Activated naive CD8-positive, alpha-beta T cell treated with anti-CD3 and anti-CD28 coated beads, Interleukin-2, amount 10 ng/mL, durations not matched to agents 7 days and 5 days (primary cell): ENCODE data around the gene SERPINA5. TPM values are rescaled to one million over a fixed set of nuclear protein-coding genes. Genes with fewer than 3 reads are reported as not detected.

Source experiments
- ATAC-seq: fragments of 150-1000 bp; cut with Tn5 transposase; one replicate; pipeline ENCODE4 v1.10.0; 2021; ENCODE audit warnings: low read depth, moderate library complexity
- POLR2A ChIA-PET: fragments of 350-600 bp; sonication (Branson Sonifier 250); formaldehyde crosslinking; loops from one replicate; lab custom pipeline; 2021; ENCODE audit warnings: antibody characterized with exemption; lab: Charles Lee
- DNase-seq: peaks from one replicate; pipeline ENCODE4 v3.0.0; 2021
- H3K27ac Mint-ChIP-seq: one replicate; pipeline ENCODE4 v1.8.0; 2022; ENCODE audit warnings: mild to moderate bottlenecking, mixed read lengths
- H3K27me3 Mint-ChIP-seq: one replicate; pipeline ENCODE4 v1.8.0; 2022; ENCODE audit warnings: mild to moderate bottlenecking, moderate library complexity, mixed read lengths
- H3K36me3 Mint-ChIP-seq: one replicate; pipeline ENCODE4 v1.8.0; 2021; ENCODE audit warnings: mild to moderate bottlenecking, mixed read lengths
- H3K4me1 Mint-ChIP-seq: one replicate; pipeline ENCODE4 v1.8.0; 2021; ENCODE audit warnings: mixed read lengths
- H3K4me3 Mint-ChIP-seq: one replicate; pipeline ENCODE4 v1.8.0; 2022; ENCODE audit warnings: mild to moderate bottlenecking, moderate library complexity, mixed read lengths
- H3K9me3 Mint-ChIP-seq: one replicate; pipeline ENCODE4 v1.8.0; 2021; ENCODE audit warnings: mixed read lengths
- total RNA-seq, 2 experiments: library from RNA; stranded (reverse); gene quantifications; one replicate each; pipeline ENCODE4 v1.2.3, GENCODE V29; 2021

The SERPINA5 gene, protein sequence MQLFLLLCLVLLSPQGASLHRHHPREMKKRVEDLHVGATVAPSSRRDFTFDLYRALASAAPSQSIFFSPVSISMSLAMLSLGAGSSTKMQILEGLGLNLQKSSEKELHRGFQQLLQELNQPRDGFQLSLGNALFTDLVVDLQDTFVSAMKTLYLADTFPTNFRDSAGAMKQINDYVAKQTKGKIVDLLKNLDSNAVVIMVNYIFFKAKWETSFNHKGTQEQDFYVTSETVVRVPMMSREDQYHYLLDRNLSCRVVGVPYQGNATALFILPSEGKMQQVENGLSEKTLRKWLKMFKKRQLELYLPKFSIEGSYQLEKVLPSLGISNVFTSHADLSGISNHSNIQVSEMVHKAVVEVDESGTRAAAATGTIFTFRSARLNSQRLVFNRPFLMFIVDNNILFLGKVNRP
- not detected for total RNA-seq

DNA sequence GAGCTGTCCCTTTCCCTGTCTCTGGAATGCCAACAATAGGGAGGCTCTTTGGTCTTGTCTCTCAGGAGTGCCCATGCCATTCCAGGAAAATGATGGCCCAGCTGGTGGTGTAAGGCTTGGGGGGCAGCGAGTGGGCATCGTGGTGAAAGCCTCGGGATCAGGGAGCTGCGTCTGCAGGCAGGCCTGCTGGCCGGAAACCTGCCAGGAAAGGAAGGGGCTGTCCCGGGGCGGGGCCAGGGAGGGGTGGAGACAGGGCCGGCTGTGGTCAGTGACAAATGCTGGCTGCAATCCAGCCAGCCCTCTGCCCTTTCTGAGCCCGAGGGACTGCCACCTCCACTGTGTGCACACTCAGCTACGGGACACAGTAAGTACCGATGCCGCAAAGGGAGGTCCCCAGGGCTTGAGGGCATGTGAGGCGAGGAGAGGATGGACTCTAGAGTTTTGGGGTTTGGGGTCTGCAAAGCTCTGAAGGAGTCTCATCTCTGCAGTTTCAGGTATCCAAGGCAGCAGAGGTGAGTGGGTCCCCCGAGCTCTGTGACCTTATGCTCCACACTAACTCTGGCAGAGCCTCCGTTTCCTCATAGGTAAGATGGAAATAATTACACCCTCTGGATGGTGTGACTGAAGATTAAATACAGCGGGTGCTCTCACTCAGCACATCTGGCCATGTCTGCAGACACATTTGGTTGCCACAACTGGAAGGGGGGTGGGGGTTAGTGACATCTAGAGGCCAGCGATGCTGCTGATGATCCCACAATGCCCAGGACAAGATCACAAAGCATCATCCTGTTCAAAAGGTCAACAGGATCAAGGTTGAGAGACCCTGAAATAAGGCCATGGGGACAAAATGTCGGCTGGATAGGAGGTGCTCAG lies at the start of gene SERPINA5:
Gene SERPINA5 (plus strand): TSS at position 300 of the 873 bp plus-strand sequence. CDS start 5,937 bp downstream, outside the sequence.
- no peaks in the 10 kb centered on the region for H3K9me3 Mint-ChIP-seq
- DNase-seq (no peak), ATAC-seq (no peak)
- POLR2A ChIA-PET: no interaction called here
- no peak within 1 kb of the TSS for H3K4me3 Mint-ChIP-seq
- no peak within 1 kb of the TSS for H3K27ac Mint-ChIP-seq
- H3K36me3 Mint-ChIP-seq: no peaks in the 10 kb centered on the region
- H3K4me1 Mint-ChIP-seq: no peaks in the 10 kb centered on the region
- H3K27me3 Mint-ChIP-seq: no peaks in the 10 kb centered on the region

- H3K4me1 Mint-ChIP-seq: no peaks in the 10 kb centered on the region
- H3K27me3 Mint-ChIP-seq: no peaks in the 10 kb centered on the region
- POLR2A ChIA-PET: no interaction called here
- DNase-seq (no peak), ATAC-seq (no peak)
- no peak overlapping the region for H3K27ac Mint-ChIP-seq
- H3K9me3 Mint-ChIP-seq: peaks cover 1% of the 10 kb centered on the region
- H3K36me3 Mint-ChIP-seq: no peaks in the 10 kb centered on the region
- no peak overlapping the region for H3K4me3 Mint-ChIP-seq
Observed at GRCh38 chr14:94532447-94532846, 48.8 kb upstream of the SERPINA5 start.

DNA sequence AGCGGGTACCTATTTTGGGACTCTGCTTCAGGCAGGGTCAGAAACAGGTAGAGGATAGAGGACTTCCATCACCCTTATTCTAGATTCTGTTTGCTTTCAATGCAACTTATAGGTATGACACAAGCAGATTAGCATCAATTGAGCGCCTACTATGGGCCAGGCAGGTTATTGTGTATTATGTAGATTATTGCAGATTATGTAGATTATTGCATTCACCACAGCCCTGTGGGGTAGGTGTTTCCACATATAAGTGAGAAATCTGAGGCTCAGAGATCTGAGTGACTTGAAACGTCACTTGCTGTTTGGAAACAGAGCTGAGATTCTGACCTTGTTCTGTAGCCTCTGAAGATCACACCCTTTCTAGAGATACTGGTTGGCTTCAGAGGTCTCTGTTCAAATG lies 45.7 kb upstream of the SERPINA5 start:
- no peak for DNase-seq
- Mint-ChIP-seq H3K27ac (no peak overlapping the region), H3K36me3 (no peaks in the 10 kb centered on the region), H3K27me3 (no peaks in the 10 kb centered on the region), H3K9me3 (peaks cover 1% of the 10 kb centered on the region), H3K4me3 (no peak overlapping the region), H3K4me1 (no peaks in the 10 kb centered on the region)
- POLR2A ChIA-PET: no interaction called here
- ATAC-seq: no peak

GRCh38 chr14:94536836-94537235 lies 44.4 kb upstream of the SERPINA5 start:
- H3K27me3 Mint-ChIP-seq: no peaks in the 10 kb centered on the region
- H3K4me1 Mint-ChIP-seq: no peaks in the 10 kb centered on the region
- peaks cover 1% of the 10 kb centered on the region for H3K9me3 Mint-ChIP-seq
- no peak for ATAC-seq
- DNase-seq: no peak
- H3K36me3 Mint-ChIP-seq: no peaks in the 10 kb centered on the region
- POLR2A ChIA-PET: no interaction called here
- no peak overlapping the region for H3K27ac Mint-ChIP-seq
- no peak overlapping the region for H3K4me3 Mint-ChIP-seq

DNA sequence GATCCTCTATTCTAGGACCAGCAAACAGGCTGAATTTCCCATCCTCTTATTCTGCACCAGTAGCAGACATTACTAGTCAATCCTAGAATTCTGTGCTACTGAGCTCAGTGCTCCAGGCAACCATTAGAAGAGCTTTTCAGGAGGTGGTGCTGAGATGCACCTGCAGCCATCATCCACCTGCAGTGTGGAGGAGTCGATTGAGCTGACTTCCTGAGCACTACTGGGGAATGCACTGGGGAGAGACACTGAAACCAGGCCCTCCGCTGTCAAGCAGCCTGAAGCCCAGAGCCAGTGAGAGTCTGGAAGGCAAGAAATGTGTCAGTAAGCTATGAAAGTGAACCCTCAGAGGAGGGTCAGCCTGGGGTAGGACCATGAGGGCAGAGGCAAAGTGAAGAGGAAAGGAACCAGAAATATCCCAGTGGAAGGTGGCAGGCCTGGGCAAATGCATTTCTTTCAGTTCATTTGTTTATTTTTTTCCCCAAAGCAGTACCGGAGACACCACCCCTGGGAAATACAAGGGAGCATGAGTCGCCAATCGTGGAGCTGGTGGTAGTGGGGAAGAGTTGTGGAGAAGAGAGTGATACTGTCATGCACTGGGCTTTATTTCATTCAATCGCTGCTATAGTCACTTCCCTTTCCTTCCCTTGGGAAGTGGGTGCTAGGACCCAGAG lies 43.0 kb upstream of the SERPINA5 start:
- Mint-ChIP-seq H3K36me3 (no peaks in the 10 kb centered on the region), H3K4me1 (no peaks in the 10 kb centered on the region), H3K27me3 (no peaks in the 10 kb centered on the region), H3K9me3 (peaks cover 1% of the 10 kb centered on the region), H3K27ac (no peak overlapping the region), H3K4me3 (no peak overlapping the region)
- ATAC-seq (no peak), DNase-seq (no peak)
- POLR2A ChIA-PET: no interaction called here

- no peak overlapping the region for H3K4me3 Mint-ChIP-seq
- no peaks in the 10 kb centered on the region for H3K9me3 Mint-ChIP-seq
- no peak for ATAC-seq
- no peak for DNase-seq
- H3K36me3 Mint-ChIP-seq: no peaks in the 10 kb centered on the region
- POLR2A ChIA-PET: no interaction called here
- H3K27me3 Mint-ChIP-seq: no peaks in the 10 kb centered on the region
- H3K4me1 Mint-ChIP-seq: no peaks in the 10 kb centered on the region
- H3K27ac Mint-ChIP-seq: no peak overlapping the region
Observed at GRCh38 chr14:94539181-94539580, 42.0 kb upstream of the SERPINA5 start.

DNA sequence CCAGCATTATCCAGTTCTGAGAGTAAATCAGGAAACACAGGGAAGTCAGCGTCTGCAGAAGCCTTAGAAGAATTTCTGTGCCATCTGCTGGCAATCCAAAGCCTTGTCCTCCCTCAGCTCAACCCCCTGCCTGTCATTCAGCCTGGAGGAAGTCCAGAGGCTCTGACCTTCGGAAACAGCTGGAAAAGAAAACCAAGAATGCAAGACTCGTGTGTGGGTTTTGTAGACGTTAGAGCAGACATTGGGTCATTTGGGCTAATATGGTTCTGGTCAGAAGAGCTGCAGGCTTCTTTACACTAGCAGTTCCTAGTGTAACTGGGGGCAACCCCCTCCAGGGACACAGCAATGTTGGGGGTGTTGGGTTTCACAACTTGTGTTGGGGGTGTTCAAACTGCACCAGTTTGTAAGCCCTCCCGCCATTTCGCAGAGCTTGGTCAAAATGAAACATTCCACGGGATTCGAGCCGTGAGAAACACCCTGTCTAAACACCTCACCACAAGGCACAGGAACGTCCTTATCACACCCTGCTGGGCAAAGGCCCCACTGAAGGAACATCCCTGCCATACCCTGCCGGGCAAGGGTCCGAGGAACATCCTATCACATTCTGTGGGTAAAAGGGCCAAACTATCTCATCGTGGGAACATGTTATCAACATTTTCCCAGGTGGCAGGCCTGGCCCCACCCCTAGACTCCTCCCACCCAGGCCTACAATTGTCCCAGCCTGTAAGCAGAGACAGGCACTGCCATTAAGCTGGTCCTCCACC lies 41.0 kb upstream of the SERPINA5 start:
- Mint-ChIP-seq H3K4me3 (no peak overlapping the region), H3K27me3 (no peaks in the 10 kb centered on the region)
- POLR2A ChIA-PET: no interaction called here

DNA sequence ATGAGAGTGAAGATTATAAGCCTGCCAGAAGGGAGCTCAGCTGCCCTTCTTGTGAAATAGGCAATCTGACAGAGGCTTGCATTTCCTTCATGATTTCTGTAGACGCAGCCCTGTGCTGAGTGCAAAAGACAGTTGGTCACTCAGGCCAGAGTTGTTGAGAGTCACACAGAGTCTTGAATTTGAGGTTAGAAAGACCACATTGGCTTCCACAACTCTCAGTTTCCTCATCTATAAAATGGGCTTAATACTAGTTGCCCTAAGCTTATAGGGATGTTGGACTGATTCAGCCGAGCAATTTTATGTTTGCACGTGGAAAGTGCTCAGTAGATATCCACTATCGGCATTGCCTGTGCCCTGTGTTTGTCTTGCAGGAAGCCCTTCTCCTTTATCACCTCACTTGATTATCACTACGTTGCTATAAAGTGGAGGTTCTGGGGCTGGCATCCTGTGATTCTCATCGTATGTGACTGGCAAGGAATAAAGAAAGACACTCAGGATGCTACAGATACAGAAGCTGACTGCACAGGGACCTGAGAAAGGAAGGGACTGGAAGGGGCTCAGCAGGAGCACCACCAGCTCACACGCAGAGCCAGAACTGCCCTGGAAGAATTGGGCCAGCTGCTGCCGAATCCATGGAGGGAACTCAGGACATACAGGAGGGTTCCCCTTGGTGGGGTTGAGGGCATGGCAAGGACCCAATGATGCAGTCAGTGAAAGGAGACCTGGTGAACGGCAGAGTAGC lies 39.8 kb upstream of the SERPINA5 start:
- ATAC-seq (no peak), DNase-seq (no peak)
- H3K36me3 Mint-ChIP-seq: no peaks in the 10 kb centered on the region
- H3K27ac Mint-ChIP-seq: no peak overlapping the region
- H3K4me3 Mint-ChIP-seq: no peak overlapping the region
- no peaks in the 10 kb centered on the region for H3K27me3 Mint-ChIP-seq
- no peaks in the 10 kb centered on the region for H3K9me3 Mint-ChIP-seq
- POLR2A ChIA-PET: no interaction called here
- H3K4me1 Mint-ChIP-seq: no peaks in the 10 kb centered on the region

More for the DNA sequence above, 41.0 kb upstream of the SERPINA5 start:
- ATAC-seq (no peak), DNase-seq (no peak)
- Mint-ChIP-seq H3K4me1 (no peaks in the 10 kb centered on the region), H3K27ac (no peak overlapping the region), H3K36me3 (no peaks in the 10 kb centered on the region), H3K9me3 (no peaks in the 10 kb centered on the region)

DNA sequence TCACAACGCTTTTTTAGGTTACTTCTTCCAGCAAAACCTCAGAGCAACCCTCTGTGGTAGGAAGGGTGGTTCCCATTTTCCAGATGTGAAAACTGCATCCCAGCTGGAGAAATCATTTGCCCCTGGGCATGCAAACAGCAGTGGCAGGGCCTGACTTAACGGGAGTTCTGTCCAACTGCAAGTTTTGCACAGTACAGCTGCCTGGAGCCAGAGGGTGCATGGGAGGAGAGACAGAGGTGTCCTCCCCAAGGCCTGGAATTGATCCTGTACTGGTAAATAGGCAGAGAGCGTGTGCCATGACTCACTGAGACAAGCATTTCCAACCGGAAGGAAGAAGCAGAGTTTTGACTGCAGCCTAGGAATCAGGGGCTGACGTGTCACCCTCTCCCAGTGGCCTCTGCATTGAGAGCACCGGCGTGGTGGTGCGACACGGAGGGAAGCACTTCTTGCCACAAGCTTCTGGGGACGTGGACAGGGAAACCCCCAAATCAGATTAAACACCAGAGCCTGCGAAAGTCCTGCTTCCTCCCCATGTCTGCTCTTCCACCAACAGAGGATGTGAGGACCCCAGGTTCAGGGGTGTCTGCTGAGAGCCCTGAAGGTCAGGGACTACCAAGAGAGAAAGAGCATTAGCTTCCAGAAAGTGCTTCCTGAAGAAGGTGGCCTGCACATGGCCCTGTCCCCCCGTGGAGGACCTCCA lies 39.0 kb upstream of the SERPINA5 start:
- Mint-ChIP-seq H3K36me3 (no peaks in the 10 kb centered on the region), H3K27me3 (no peaks in the 10 kb centered on the region), H3K27ac (no peak overlapping the region), H3K9me3 (no peaks in the 10 kb centered on the region), H3K4me1 (no peaks in the 10 kb centered on the region), H3K4me3 (no peak overlapping the region)
- POLR2A ChIA-PET: no interaction called here
- ATAC-seq (no peak), DNase-seq (no peak)

DNA sequence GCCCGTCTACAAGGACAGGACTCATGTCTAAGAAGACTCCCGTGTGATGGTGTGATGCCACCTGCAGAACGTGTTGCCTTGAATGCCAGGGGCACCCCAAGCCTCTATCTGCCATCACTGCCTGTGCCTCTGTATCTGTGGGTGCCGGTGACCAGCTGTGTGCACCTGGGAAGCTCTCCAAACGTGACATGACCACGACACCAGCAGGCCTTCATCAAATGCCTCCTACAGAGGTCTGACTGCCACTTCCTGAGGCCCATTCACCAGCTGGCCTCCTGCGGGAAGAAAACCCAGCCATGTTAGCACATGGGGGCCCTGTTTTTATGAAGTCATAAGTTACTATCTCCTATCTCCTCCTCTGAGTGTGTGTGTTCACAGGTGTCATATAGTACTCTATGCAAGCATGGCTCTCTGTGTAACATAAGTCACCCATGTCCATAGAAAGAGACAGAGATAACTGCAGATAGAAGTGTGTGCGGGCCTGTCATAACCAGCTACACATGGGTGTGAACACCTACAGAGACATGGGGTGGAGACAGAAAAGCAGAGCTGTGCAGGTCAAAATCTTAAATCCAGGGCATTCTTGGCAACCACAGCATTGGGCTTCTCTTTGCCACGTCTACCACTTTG lies 38.3 kb upstream of the SERPINA5 start:
- no peak overlapping the region for H3K27ac Mint-ChIP-seq
- no peaks in the 10 kb centered on the region for H3K9me3 Mint-ChIP-seq
- H3K4me1 Mint-ChIP-seq: no peaks in the 10 kb centered on the region
- no peak for DNase-seq
- no peak for ATAC-seq
- H3K36me3 Mint-ChIP-seq: no peaks in the 10 kb centered on the region
- no peak overlapping the region for H3K4me3 Mint-ChIP-seq
- no peaks in the 10 kb centered on the region for H3K27me3 Mint-ChIP-seq
- POLR2A ChIA-PET: no interaction called here

GRCh38 chr14:94543449-94544124 lies 37.6 kb upstream of the SERPINA5 start:
- POLR2A ChIA-PET: no interaction called here
- H3K9me3 Mint-ChIP-seq: no peaks in the 10 kb centered on the region
- DNase-seq: no peak
- H3K27me3 Mint-ChIP-seq: no peaks in the 10 kb centered on the region
- H3K27ac Mint-ChIP-seq: no peak overlapping the region
- no peak for ATAC-seq
- H3K4me1 Mint-ChIP-seq: no peaks in the 10 kb centered on the region
- H3K4me3 Mint-ChIP-seq: no peak overlapping the region
- no peaks in the 10 kb centered on the region for H3K36me3 Mint-ChIP-seq
